ENCODE results near the gene IGFBP1. TPM values are rescaled to one million over a fixed set of nuclear protein-coding genes. Genes with fewer than 3 reads are reported as not detected.

IGFBP1 gene
- total and polyA plus RNA-seq, 10 donors, result 0.09 to 0.72 TPM; not detected in 8

- no peak overlapping the region for H3K4me3 ChIP-seq
- H3K36me3 ChIP-seq, result peaks cover 0 to 5% (median 2%) of the 10 kb centered on the region in 6 donors
- no peak overlapping the region for H3K27ac ChIP-seq
- peaks cover 0 to 44% (median 24%) of the 10 kb centered on the region in 7 donors for H3K27me3 ChIP-seq (replicated peaks in 1 of 7)
- intact Hi-C loops (cut with DNase I; ENCODE audit: low total_unique reads), result no loop called here
- TF ChIP-seq POLR2A (IDR thresholded peaks at IDR 0.05), result no peak
- TF ChIP-seq CTCF (IDR thresholded peaks at IDR 0.05 in 8 of 11, conservative IDR thresholded peaks at IDR 0.05 in 3 of 11), result no peak
- peaks cover 0 to 24% (median 6%) of the 10 kb centered on the region in 6 donors for H3K4me1 ChIP-seq
- 84 to 92% (median 89%) methylated on average over 12 of the region's 12 CpGs for WGBS, 5 donors
- no peak for DNase-seq
- H3K9me3 ChIP-seq, result no peaks in the 10 kb centered on the region
Observed at GRCh38 chr7:45914911-45915310, 26.6 kb downstream of the IGFBP1 start.

- intact Hi-C loops (cut with DNase I; ENCODE audit: low total_unique reads), result no loop called here
- no peaks in the 10 kb centered on the region for H3K9me3 ChIP-seq
- no peak overlapping the region for H3K4me3 ChIP-seq
- DNase-seq, result no peak
- H3K36me3 ChIP-seq, result peaks cover 0 to 5% (median 2%) of the 10 kb centered on the region in 6 donors
- H3K27me3 ChIP-seq (replicated peaks in 1 of 7), result peaks cover 0 to 51% (median 30%) of the 10 kb centered on the region in 7 donors
- no peak overlapping the region for H3K27ac ChIP-seq
- H3K4me1 ChIP-seq, result peaks cover 0 to 31% (median 11%) of the 10 kb centered on the region in 6 donors
- TF ChIP-seq CTCF (IDR thresholded peaks at IDR 0.05 in 8 of 11, conservative IDR thresholded peaks at IDR 0.05 in 3 of 11), result no peak
- no peak for TF ChIP-seq POLR2A (IDR thresholded peaks at IDR 0.05)
- TF ChIP-seq POLR2AphosphoS5 (IDR thresholded peaks at IDR 0.05), result no peak
- WGBS, 5 donors, result 76 to 86% (median 83%) methylated on average over 3 of the region's 3 CpGs
Observed at GRCh38 chr7:45915606-45916005, 27.3 kb downstream of the IGFBP1 start.

GRCh38 chr7:45917064-45917463 is 28.8 kb downstream of the IGFBP1 start:
- intact Hi-C loops (cut with DNase I; ENCODE audit: low total_unique reads), result no loop called here
- H3K4me3 ChIP-seq, result peak overlapping the region in 1 of 8 donors; percentile 31
- peaks cover 0 to 45% (median 26%) of the 10 kb centered on the region in 6 donors for H3K4me1 ChIP-seq
- WGBS, 5 donors, result 68 to 82% (median 73%) methylated on average over 14 of the region's 14 CpGs
- no peaks in the 10 kb centered on the region for H3K9me3 ChIP-seq
- no peak for DNase-seq
- TF ChIP-seq CTCF (IDR thresholded peaks at IDR 0.05 in 8 of 11, conservative IDR thresholded peaks at IDR 0.05 in 3 of 11) (no peak), POLR2A (IDR thresholded peaks at IDR 0.05) (no peak), POLR2AphosphoS5 (IDR thresholded peaks at IDR 0.05) (no peak)
- H3K36me3 ChIP-seq, result peaks cover 0 to 5% (median 2%) of the 10 kb centered on the region in 6 donors
- no peak overlapping the region for H3K27ac ChIP-seq
- H3K27me3 ChIP-seq (replicated peaks in 1 of 7), result peaks cover 0 to 66% (median 39%) of the 10 kb centered on the region in 7 donors

DNA sequence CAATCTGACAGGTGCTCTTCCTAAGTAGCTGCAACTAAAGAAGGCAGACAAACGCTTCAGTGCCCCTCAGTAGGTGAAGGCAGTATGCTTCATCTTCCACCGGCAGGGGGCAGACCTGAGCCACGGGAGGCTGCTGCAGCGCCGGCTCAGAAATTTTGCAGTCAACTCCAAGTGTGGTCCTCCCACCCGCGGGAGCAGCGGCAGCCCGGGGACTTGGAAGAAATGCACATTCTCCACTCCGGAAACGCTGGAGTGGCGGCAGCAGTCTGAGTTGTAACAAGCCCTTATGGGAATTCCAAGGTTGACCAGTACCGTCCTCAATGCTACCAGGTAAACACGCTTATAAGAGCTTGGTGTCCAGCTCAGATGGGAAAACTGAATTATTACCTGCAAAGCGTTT is 29.4 kb downstream of the IGFBP1 start:
- peaks cover under 1 to 51% (median 32%) of the 10 kb centered on the region in 6 donors for H3K4me1 ChIP-seq
- H3K27me3 ChIP-seq (replicated peaks in 1 of 7), result peaks cover 0 to 72% (median 39%) of the 10 kb centered on the region in 7 donors
- 5 to 11% (median 7%) methylated on average over 15 of the region's 15 CpGs for WGBS, 5 donors
- H3K27ac ChIP-seq, result peak overlapping the region in 1 of 8 donors; percentile 45
- H3K9me3 ChIP-seq, result no peaks in the 10 kb centered on the region
- TF ChIP-seq POLR2AphosphoS5 (IDR thresholded peaks at IDR 0.05) (peak in 1 of 3 donors; percentile 52), CTCF (IDR thresholded peaks at IDR 0.05 in 8 of 11, conservative IDR thresholded peaks at IDR 0.05 in 3 of 11) (peak; percentile 41 to 93 (median 83)), POLR2A (IDR thresholded peaks at IDR 0.05) (no peak)
- DNase-seq, result peak; percentile 91
- H3K36me3 ChIP-seq, result peaks cover 0 to 5% (median 2%) of the 10 kb centered on the region in 6 donors
- intact Hi-C loops (cut with DNase I; ENCODE audit: low total_unique reads), result no loop called here
- H3K4me3 ChIP-seq, result peak overlapping the region in 5 of 8 donors; percentile 7 to 38 (median 15)
